ENCODE results near the gene FDX2.
"Not testable (repeated sequence)": the region's sequence is repeated elsewhere in the genome, so short reads cannot be mapped to it uniquely, and the experiment has no call there.

FDX2 gene

DNA sequence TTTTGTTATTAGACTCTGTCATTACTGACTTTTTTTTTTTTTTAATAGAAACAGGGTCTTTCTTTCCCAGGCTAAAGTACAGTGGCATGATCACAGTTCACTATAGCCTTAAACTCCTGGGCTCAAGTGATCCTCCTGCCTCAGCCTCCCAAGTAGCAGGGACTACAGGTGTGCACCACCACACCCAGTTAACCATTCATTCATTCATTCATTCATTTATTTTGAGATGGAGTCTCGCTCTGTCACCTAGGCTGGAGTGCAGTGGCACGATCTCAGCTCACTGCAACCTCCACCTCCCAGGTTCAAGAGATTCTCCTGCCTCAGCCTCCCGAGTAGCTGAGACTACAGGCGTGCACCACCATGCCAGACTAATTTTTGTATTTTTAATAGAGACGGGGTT, 33.8 kb downstream of the FDX2 start:
- not testable (repeated sequence) for DNase-seq

GRCh38 chr19:10279737-10280442, 35.9 kb downstream of the FDX2 start:
- no peak for DNase-seq

DNA sequence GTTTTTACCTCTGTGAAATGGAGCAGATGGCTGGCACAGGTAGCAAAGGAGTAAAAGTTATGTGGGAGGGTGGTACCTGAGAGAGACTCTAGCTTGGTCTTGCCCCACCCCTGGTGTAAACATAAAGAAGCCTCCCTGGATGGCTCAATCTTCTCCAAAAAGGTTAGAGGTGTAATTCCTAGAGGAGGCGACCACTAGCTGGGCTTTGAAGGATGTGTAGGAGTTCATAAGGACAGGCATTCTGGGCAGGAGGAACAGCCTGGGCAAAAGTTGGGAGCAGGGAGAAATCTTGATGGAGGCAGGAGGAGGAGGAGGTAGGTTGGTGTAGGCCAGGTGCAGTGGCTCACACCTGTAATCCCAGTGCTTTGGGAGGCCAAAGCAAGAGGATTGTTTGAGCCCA, 36.9 kb downstream of the FDX2 start:
- no peak for DNase-seq

DNA sequence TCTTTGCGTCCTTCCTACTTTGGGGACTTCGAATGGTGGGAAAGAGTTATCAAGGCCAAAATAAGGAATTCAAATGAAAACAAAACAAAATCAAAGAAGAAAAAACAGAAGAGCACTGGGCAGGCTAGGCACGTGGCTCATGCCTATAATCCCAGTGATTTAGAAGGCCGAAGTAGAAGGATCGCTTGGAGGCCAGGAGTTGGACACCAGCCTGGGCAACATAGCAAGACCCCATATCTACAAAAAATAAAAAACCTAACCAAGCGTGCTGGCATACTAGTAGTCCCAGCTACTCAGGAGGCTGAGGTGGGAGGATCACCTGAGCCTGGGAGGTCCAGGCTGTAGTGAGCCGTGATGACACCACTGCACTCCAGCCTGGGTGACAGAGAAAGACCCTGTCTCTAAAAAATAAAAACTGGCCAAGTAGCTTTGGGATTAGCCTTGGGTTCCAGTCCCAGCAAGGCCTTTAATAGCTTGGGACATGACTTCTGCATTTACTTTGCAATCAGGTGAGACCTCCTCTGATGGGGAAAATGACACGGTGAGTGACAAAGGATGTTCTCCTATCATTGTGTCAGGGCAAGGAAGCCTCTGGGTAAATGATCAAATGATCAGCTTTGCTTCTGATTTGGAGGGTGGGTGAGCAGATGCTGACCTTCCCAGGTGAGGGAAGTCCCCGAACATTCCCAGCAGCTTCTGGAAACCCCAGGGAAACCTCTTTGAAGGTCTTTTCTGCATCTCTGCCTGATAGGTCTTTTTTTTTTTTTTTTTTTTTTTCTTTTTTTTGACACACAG, 37.8 kb downstream of the FDX2 start:
- no peak for DNase-seq

DNA sequence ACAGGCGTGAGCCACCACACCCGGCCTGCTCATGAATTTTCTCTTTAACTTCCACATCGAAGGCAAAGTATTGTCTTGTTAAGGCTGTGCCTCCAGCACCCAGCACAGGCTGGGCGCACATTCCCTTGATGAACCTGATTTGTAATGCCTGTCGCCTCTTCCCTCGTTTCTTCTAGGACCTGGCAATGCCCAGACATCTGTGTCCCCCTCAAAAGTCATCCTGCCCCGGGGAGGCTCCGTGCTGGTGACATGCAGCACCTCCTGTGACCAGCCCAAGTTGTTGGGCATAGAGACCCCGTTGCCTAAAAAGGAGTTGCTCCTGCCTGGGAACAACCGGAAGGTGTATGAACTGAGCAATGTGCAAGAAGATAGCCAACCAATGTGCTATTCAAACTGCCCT, 41.2 kb downstream of the FDX2 start:
- DNase-seq, result no peak

- no peak for DNase-seq
These were observed 44.2 kb downstream of the FDX2 start for GRCh38 chr19:10271543-10272086.

- no peak for DNase-seq
These were observed 45.0 kb downstream of the FDX2 start, which contains the start of gene ICAM1 for GRCh38 chr19:10270616-10271394. TSS of gene ICAM1 (plus strand) at chr19:10271120. CDS start at chr19:10271160, 40 bp downstream.

GRCh38 chr19:10270180-10270615, 45.6 kb downstream of the FDX2 start:
- no peak for DNase-seq

DNA sequence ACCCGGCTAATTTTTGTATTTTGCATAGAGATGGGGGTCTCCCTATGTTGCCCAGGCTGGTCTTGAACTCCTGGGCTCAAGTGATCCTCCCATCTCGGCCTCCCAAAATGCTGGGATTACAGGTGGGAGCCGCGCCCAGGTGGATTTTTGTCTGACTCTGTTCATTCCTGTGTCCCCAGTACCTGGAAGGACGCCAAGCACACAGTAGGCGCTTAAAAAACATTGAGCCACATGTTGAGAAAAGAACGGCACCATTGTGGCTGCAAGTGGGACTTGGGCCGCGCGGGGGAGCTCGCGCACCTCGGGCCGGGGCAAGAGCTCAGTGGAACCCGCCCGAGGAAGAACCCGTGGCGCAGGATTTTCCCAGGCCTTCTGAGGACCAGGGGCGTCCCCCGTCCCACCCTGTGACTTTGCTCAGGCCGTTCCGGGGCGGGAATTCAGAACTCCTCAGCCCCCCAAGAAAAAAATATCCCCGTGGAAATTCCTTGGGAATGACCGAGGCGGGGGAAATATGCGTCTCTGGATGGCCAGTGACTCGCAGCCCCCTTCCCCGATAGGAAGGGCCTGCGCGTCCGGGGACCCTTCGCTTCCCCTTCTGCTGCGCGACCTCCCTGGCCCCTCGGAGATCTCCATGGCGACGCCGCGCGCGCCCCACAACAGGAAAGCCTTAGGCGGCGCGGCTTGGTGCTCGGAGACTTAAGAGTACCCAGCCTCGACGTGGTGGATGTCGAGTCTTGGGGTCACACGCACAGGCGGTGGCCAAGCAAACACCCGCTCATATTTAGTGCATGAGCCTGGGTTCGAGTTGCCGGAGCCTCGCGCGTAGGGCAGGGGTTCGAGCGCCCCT, 46.3 kb downstream of the FDX2 start:
- peak; percentile 47 for DNase-seq

- DNase-seq, result no peak
These were observed 47.7 kb downstream of the FDX2 start for GRCh38 chr19:10268071-10268470.

- DNase-seq, result no peak
These were observed 49.1 kb downstream of the FDX2 start for GRCh38 chr19:10266706-10267105.

DNA sequence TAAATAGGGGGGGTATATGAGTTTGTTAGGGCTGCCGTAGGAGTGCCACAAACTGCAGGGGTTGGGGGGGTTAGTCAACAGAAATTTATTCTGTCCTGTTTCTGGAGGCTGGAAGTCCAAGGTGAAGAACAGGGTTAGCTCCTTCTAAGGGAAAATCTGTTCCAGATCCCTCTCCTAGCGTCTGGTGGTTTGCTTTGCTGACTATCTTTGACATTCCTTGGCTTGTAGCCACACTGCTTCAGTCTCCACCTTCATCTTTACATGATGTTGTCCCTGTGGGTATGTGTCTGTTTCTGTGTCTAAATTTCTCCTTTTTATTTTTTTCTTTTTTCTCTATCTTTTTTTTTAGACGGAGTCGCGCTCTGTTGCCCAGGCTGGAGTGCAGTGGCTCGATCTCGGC, 53.0 kb downstream of the FDX2 start:
- no peak for DNase-seq

GRCh38 chr19:10260141-10260584, 55.7 kb downstream of the FDX2 start:
- no peak for DNase-seq
